Loucy (cell line): ENCODE data around the gene CASQ2.

Experiments used
- CTCF ChIP-seq: fragments of 200-600 bp; sonication (generic); conservative IDR thresholded peaks from 2 replicates; pipeline ENCODE4 v1.5.1; 2014; ENCODE audit warnings: mild to moderate bottlenecking, antibody characterized with exemption, low read length
- EZH2phosphoT487 ChIP-seq: fragments of 200-600 bp; IDR thresholded peaks from 2 replicates; pipeline ENCODE4 v1.6.1; 2018; ENCODE audit warnings: antibody characterized with exemption, mild to moderate bottlenecking, moderate library complexity, borderline replicate concordance

GRCh38 chr1:115781851-115782250 is 13.3 kb upstream of the CASQ2 start:
- TF ChIP-seq CTCF: no peak
- no peak for TF ChIP-seq EZH2phosphoT487
